Ovary (tissue), 9 donors: ENCODE data around the gene ALDH9A1. TPM values are rescaled to one million over a fixed set of nuclear protein-coding genes. Genes with fewer than 3 reads are reported as not detected.

Experiments
- DNase-seq, 5 donors: peaks; one replicate each; pipeline ENCODE4 v3.0.0-alpha.2; 2019 to 2020
- H3K27ac ChIP-seq, 2 donors: fragments of 200-600 bp; one replicate each; pipeline versions ENCODE4 v1.5.1 to v1.8.0; 2019 to 2022
- H3K27me3 ChIP-seq: fragments of 200-600 bp; one replicate; pipeline ENCODE4 v1.8.0; 2022
- H3K36me3 ChIP-seq: fragments of 200-600 bp; sonication (generic); one replicate; pipeline ENCODE4 v1.5.1; 2019
- H3K4me1 ChIP-seq: one replicate; pipeline ENCODE4 v1.8.1; 2013; ENCODE audit warnings: mild to moderate bottlenecking, moderate library complexity; ENCODE audit not compliant: insufficient read depth
- H3K4me3 ChIP-seq: fragments of 200-600 bp; sonication (generic); one replicate; pipeline ENCODE4 v1.5.1; 2017
- H3K9me3 ChIP-seq, 2 donors: fragments of 200-600 bp in 1 of 2; sonication (generic) in 1 of 2; one replicate each; pipeline versions ENCODE4 v1.5.1 to v1.8.1; 2013 to 2019; ENCODE audit warnings: mild to moderate bottlenecking in 1 of 2, moderate library complexity in 1 of 2
- CTCF ChIP-seq, 3 donors: fragments of 450-650 bp in 2 of 3; fragments of 200-600 bp in 1 of 3; IDR thresholded peaks; one replicate each; pipeline versions ENCODE4 v1.5.1 to v1.8.0; 2016 to 2022; ENCODE audit warnings: antibody characterized with exemption in 3 of 3, mild to moderate bottlenecking in 1 of 3
- EP300 ChIP-seq: sonication (generic); formaldehyde crosslinking; IDR thresholded peaks from one replicate; pipeline ENCODE4 v1.6.1; 2017; ENCODE audit warnings: antibody characterized with exemption
- POLR2A ChIP-seq: fragments of 450-650 bp; IDR thresholded peaks from one replicate; pipeline ENCODE4 v1.6.1; 2017; ENCODE audit warnings: antibody characterized with exemption, mild to moderate bottlenecking, moderate library complexity
- WGBS, 3 donors: extraction: QIAGEN DNeasy Blood & Tissue Kit in 1 of 3; methylation state at CpG; one replicate each; pipeline versions ENCODE4 v1.1.5 to v1.1.7; 2013 to 2017; 5-methylcytosine and 5-hydroxymethylcytosine counted together
- intact Hi-C, 4 donors: fragments of 100-400 bp; cut with DNase I; formaldehyde crosslinking; loops; one replicate each; pipeline versions ENCODE4 v1.11.0 to v1.15.1; 2022 to 2023
- polyA plus RNA-seq, 2 donors: library from polyadenylated mRNA; stranded (reverse); fragments of 200-250 nt in 1 of 2; fragments of 350-450 nt in 1 of 2; fragmentation: Illumina TruSeq in 1 of 2; extraction: RNeasy Lipid Tissue Mini Kit (QIAGEN cat#74804) in 1 of 2; gene quantifications; one replicate each; pipeline ENCODE4 v1.2.3, GENCODE V29; 2013 to 2014
- total RNA-seq, 7 donors: library from RNA; depleted of rRNA in 2 of 7; stranded (reverse); fragments of >200 nt in 2 of 7; fragmentation: NEBNext Ultra II Directional in 3 of 7; extraction: Animal tissue kit (Norgen Biotek cat#: 25700) in 3 of 7; gene quantifications; one replicate each; pipeline versions ENCODE4 v1.1.0 to v1.2.4, GENCODE V29; 2016 to 2023
- donor health status: DM: no; HTN: no; CAD: no; lungs with moderate emphysema.
- donor health status: DM: no; HTN: no; CAD: no.
- donor health status: Bipolar disorder and iron deficiency.
- donor health status: DM: yes; HTN: yes; CAD: no.
- donor health status: DM: no; HTN: no; CAD: no.
- donor health status: DM: yes; HTN: yes; CAD: no.

ALDH9A1 gene
- total and polyA plus RNA-seq, 9 donors, result 38.7 to 174 (median 64.2) TPM

- intact Hi-C loops, result no loop called here
- no peaks in the 10 kb centered on the region for H3K9me3 ChIP-seq
- H3K27me3 ChIP-seq, result no peaks in the 10 kb centered on the region
- no peak overlapping the region for H3K27ac ChIP-seq
- H3K36me3 ChIP-seq, result no peaks in the 10 kb centered on the region
- no peak for DNase-seq
- TF ChIP-seq EP300, result no peak
- no peak for TF ChIP-seq CTCF (IDR thresholded peaks at IDR 0.05)
- no peak for TF ChIP-seq POLR2A
- H3K4me3 ChIP-seq, result no peak overlapping the region
- no peaks in the 10 kb centered on the region for H3K4me1 ChIP-seq
- 79 to 95% (median 92%) methylated on average over 2 of the region's 2 CpGs for WGBS, 3 donors
Observed at GRCh38 chr1:165671526-165671925, 26.8 kb downstream of the ALDH9A1 start.

GRCh38 chr1:165668184-165668583 is 30.2 kb downstream of the ALDH9A1 start:
- 87 to 96% (median 93%) methylated on average over 3 of the region's 3 CpGs for WGBS, 3 donors
- H3K27me3 ChIP-seq, result no peaks in the 10 kb centered on the region
- DNase-seq, result no peak
- TF ChIP-seq EP300 (no peak), CTCF (IDR thresholded peaks at IDR 0.05) (no peak), POLR2A (no peak)
- no peak overlapping the region for H3K27ac ChIP-seq
- no peak overlapping the region for H3K4me3 ChIP-seq
- intact Hi-C loops, result no loop called here
- H3K9me3 ChIP-seq, result no peaks in the 10 kb centered on the region
- H3K36me3 ChIP-seq, result no peaks in the 10 kb centered on the region
- no peaks in the 10 kb centered on the region for H3K4me1 ChIP-seq

- no peaks in the 10 kb centered on the region for H3K36me3 ChIP-seq
- H3K9me3 ChIP-seq, result no peaks in the 10 kb centered on the region
- no peaks in the 10 kb centered on the region for H3K4me1 ChIP-seq
- WGBS, 3 donors, result 75 to 96% (median 84%) methylated on average over 5 of the region's 5 CpGs
- no peak overlapping the region for H3K27ac ChIP-seq
- H3K4me3 ChIP-seq, result no peak overlapping the region
- no peak for DNase-seq
- TF ChIP-seq POLR2A (no peak), CTCF (IDR thresholded peaks at IDR 0.05) (no peak), EP300 (no peak)
- intact Hi-C loops, result no loop called here
- H3K27me3 ChIP-seq, result no peaks in the 10 kb centered on the region
Observed at GRCh38 chr1:165666152-165666825, 32.1 kb downstream of the ALDH9A1 start.

- DNase-seq, result no peak
- Histone ChIP-seq H3K4me1 (no peaks in the 10 kb centered on the region), H3K27ac (no peak overlapping the region), H3K27me3 (no peaks in the 10 kb centered on the region), H3K36me3 (no peaks in the 10 kb centered on the region), H3K4me3 (no peak overlapping the region), H3K9me3 (no peaks in the 10 kb centered on the region)
- intact Hi-C loops, result no loop called here
- TF ChIP-seq POLR2A (no peak), CTCF (IDR thresholded peaks at IDR 0.05) (no peak), EP300 (no peak)
- WGBS, 3 donors, result 35 to 58% (median 52%) methylated on average over 3 of the region's 3 CpGs
Observed at GRCh38 chr1:165662186-165662585, 36.2 kb downstream of the ALDH9A1 start.
